Activated CD8-positive, alpha-beta memory T cell treated with anti-CD3 and anti-CD28 coated beads, Interleukin-2, amount 50 U/mL, for 24 hours (primary cell): ENCODE results near the gene FERMT1.
"Not testable (repeated sequence)": the region's sequence is repeated elsewhere in the genome, so short reads cannot be mapped to it uniquely, and the experiment has no call there.

Source experiments
- DNase-seq: peaks from one replicate; pipeline ENCODE4 v3.0.0-alpha.2; 2020; ENCODE audit errors: extremely low read depth

Gene FERMT1

GRCh38 chr20:6040958-6041807 lies 81.6 kb downstream of the FERMT1 start:
- DNase-seq, result no peak

GRCh38 chr20:6040540-6040939 lies 82.3 kb downstream of the FERMT1 start:
- DNase-seq, result no peak

GRCh38 chr20:6039766-6040165 lies 83.1 kb downstream of the FERMT1 start:
- DNase-seq, result no peak

GRCh38 chr20:6038256-6038655 lies 84.6 kb downstream of the FERMT1 start:
- no peak for DNase-seq

GRCh38 chr20:6037082-6037481 lies 85.7 kb downstream of the FERMT1 start:
- no peak for DNase-seq

GRCh38 chr20:6036213-6036612 lies 86.6 kb downstream of the FERMT1 start:
- no peak for DNase-seq

GRCh38 chr20:6034134-6034969 lies 88.5 kb downstream of the FERMT1 start:
- DNase-seq, result no peak

GRCh38 chr20:6032907-6033306 lies 89.9 kb downstream of the FERMT1 start:
- not testable (repeated sequence) for DNase-seq

- no peak for DNase-seq
Observed at GRCh38 chr20:6030453-6031080, 92.3 kb downstream of the FERMT1 start.

- DNase-seq, result no peak
Observed at GRCh38 chr20:6029538-6029937, 93.3 kb downstream of the FERMT1 start.

- no peak for DNase-seq
Observed at GRCh38 chr20:6028818-6029217, 94.0 kb downstream of the FERMT1 start.

GRCh38 chr20:6026051-6026450 lies 96.8 kb downstream of the FERMT1 start:
- no peak for DNase-seq
